ENCODE results near the gene ZNF264.
"Not testable (repeated sequence)": the region's sequence is repeated elsewhere in the genome, so short reads cannot be mapped to it uniquely, and the experiment has no call there.

ZNF264 gene

DNA sequence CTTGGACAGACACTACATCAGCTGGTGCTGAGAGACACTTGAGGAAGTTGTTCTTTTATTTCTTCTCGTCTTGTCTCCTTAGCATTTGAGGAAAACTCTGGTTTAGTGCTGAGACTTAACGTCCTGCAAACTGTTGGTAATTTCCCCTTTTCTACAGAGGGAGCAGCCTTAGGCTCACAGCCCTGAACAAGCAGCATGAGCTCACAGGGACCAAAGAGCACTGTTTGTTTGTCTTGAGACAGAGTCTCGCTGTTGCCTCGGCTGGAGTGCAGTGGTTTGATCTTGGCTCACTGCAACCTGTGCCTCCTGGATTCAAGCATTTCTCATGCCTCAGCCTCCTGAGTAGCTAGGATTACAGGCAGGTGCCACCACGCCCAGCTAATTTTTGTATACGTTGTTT lies 54.7 kb downstream of the ZNF264 start:
- no peak for DNase-seq

DNA sequence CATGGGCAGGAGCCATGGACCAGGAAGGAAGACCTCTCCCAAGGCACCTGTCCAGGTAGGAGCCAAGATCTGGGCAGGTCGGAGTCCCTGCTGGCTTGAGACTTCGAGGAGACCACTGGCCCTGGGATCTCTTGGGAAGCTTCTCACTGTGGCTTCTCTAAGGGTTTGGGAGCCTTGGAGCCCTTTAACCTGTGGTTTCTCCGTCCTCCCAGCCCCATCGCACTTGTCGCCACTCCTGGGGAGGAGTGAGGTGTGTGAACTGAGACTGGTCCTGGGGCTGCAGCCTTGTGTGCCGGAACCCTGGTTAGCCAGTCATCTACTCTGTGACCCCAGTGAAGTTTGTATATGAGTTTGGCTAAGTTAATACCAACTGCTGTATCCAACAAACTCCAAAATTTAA lies 57.3 kb downstream of the ZNF264 start:
- DNase-seq: no peak

DNA sequence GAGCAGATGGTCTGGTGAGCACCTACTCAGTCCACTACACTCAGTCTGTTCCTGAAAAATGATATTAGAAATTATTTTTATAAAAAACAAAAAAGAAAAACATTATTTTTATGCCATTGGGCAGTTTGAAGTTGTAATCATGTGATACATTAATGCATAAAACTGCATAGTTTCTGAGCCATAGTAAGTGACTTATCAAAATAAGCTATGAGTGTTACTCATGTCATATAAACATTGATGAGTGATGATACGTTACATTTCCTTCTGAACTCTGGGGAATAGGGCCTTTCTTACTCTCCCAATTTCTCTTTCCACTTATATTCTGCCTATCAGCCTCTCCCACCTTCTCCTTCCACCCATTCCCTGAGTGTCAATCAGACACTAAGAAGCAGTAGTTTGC lies 58.0 kb downstream of the ZNF264 start:
- no peak for DNase-seq

DNA sequence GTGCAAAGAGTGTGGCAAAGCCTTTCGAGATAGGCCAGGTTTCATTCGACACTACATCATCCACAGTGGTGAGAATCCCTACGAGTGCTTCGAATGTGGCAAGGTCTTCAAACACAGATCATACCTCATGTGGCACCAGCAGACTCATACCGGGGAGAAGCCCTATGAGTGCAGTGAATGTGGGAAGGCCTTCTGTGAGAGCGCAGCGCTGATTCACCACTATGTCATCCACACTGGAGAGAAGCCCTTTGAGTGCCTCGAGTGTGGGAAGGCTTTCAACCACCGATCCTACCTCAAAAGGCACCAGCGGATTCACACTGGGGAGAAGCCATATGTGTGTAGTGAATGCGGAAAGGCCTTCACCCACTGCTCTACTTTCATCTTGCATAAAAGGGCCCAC lies 62.5 kb downstream of the ZNF264 start:
- not testable (repeated sequence) for DNase-seq

DNA sequence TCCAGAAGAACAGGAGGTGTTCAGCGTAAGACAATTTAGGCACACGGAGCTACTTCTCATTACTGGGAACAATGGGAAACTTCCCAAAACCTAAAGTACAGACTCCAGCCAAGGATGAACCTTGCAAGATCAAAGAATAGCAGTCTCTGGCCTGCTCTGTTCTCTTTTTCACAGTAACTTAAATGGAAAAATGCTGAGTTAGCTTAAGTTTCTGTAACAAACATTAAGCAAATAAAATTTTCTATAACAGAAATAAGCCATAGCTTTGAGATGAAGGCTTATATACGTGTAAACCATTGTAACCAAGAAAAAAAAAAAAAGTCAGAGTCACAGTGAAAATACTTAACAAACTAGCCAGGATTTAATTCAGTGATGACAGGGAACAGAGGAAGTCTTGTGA lies 70.7 kb downstream of the ZNF264 start:
- no peak for DNase-seq

DNA sequence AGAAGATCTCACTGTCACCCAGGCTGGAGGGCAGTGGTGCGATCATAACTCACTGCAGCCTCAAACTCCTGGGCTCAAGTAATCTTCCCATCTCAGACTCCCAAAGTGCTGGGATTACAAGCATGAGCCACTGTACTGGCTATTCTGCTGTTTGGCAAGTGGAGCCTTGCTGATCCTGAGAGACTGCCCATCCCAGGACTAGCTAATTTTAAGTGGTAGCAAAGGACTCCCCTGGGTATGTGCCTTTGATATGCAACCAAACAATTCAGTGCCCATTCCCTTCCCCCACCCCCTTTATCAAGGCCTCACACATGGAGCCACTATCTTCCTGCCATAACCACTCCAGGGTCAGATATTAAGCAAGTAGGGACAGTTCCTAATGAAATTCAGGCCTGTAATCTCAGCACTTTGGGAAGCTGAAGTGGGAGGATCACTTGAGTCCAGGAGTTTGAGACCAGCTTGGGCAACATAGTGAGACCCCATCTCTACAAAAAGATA lies 72.0 kb downstream of the ZNF264 start:
- no peak for DNase-seq

DNA sequence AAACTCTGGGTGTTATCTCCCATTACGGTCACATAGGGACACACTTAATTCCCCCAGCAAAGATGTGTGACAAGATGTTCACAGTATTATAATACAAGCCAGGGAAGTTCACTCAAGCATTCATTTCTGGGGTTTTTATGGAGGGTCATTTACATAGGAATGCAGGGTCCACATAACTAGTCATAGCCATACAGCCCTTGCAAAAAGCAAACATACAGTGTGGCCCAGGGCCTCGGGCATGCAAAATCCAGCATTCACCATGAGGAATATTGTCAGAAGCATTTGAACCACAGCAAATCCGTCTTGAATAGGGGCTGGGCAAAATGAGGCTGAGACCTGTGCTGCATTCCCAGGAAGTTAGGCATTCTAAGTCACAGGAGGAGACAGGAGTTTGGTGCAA lies 76.0 kb downstream of the ZNF264 start:
- DNase-seq: no peak

DNA sequence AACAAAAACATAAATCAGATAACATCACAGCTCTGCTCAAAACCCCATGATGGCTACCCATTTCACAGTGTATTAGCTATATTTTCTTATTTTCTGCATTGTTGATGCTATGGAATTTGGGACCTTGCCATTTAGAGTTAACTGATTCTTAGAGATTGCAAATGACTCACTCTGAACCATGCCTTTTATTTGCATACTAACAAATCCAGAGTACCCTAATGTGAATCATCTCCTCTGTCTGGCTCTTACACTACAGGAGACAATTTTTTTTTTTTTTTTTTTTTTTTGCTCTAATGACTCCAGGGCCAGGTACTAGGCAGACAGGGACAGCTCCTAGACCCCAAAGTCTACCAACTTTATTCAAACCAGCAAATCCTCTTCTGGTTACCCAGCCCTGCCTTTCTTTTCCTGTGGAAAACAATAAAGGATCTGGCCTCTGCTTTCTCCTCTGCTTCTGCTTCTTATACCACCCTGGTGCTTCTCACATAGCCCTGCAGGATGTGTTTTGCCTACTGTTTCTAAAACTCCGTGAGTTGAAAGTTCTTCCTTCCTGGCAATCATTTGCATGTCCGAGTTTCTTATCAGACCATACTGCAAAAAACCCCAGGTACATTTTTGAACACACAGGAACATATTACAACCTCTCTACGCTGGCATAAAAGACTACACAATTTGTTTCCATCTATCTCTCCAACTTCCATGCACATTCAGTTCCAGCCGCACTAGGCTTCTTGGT lies 78.4 kb downstream of the ZNF264 start:
- DNase-seq: no peak

DNA sequence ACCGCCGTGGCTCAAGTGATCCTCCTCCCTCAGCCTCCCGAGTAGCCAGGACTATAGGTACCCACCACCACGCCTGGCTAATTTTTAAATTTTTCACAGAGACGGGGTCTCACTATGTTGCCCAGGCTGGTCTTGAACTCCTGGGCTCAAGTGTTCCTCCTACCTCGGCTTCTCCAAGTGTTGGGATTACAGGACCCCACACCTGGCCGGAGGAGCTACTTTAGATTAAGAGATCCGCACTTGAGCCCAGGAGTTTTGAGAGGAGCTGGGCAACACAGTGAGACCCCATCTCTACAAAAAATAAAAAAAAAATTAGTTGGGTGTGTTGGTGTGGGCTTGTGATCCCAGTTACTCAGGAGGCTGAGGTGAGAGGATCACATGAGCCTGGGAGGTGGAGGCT lies 80.0 kb downstream of the ZNF264 start:
- DNase-seq: no peak

All from CD4-positive, alpha-beta T cell treated with Interleukin-4 for 1 hour (primary cell).